Loucy (cell line): Measurements from ENCODE around the gene SLC12A1.

ENCODE experiments used
- H2AFZ ChIP-seq: fragments of 200-600 bp; sonication (generic); 2 replicates; pipeline ENCODE4 v1.6.0; 2016; ENCODE audit warnings: antibody characterized with exemption, mild to moderate bottlenecking, low read length, moderate library complexity
- H3F3A ChIP-seq: fragments of 200-600 bp; 2 replicates; pipeline ENCODE4 v1.6.0; 2016; ENCODE audit warnings: antibody characterized with exemption, low read depth, mild to moderate bottlenecking
- H3K27me3 ChIP-seq: fragments of 200-600 bp; sonication (generic); 2 replicates; pipeline ENCODE4 v1.6.1; 2014; ENCODE audit warnings: low read length, mild to moderate bottlenecking; ENCODE audit not compliant: insufficient read depth, poor library complexity, severe bottlenecking
- H3K36me3 ChIP-seq: fragments of 200-600 bp; sonication (generic); 2 replicates; pipeline ENCODE4 v1.6.1; 2016; ENCODE audit warnings: low read length; ENCODE audit not compliant: insufficient read depth
- H3K4me1 ChIP-seq: fragments of 200-600 bp; sonication (generic); 2 replicates; pipeline ENCODE4 v1.5.1; 2014; ENCODE audit warnings: low read length, mild to moderate bottlenecking; ENCODE audit not compliant: insufficient read depth, poor library complexity, severe bottlenecking
- H3K4me2 ChIP-seq: fragments of 200-600 bp; sonication (generic); 2 replicates; pipeline ENCODE4 v1.6.0; 2014; ENCODE audit warnings: antibody characterized with exemption, low read length, low read depth, mild to moderate bottlenecking; ENCODE audit not compliant: poor library complexity, severe bottlenecking
- H3K4me3 ChIP-seq: fragments of 200-600 bp; sonication (generic); 2 replicates; pipeline ENCODE4 v1.5.1; 2014; ENCODE audit warnings: low read length, mild to moderate bottlenecking, mixed read lengths; ENCODE audit not compliant: poor library complexity, severe bottlenecking
- H3K79me2 ChIP-seq: fragments of 200-600 bp; sonication (generic); 2 replicates; pipeline ENCODE4 v1.6.1; 2014; ENCODE audit warnings: low read length; ENCODE audit not compliant: insufficient read depth
- H3K9ac ChIP-seq: fragments of 200-600 bp; sonication (generic); 2 replicates; pipeline ENCODE4 v1.6.0; 2014; ENCODE audit warnings: mild to moderate bottlenecking, low read depth, low read length, moderate library complexity; ENCODE audit not compliant: poor library complexity, severe bottlenecking
- H3K9me2 ChIP-seq: fragments of 200-600 bp; sonication (generic); replicated peaks from 2 replicates; pipeline ENCODE4 v1.6.1; 2016; ENCODE audit warnings: low read depth, low read length, mixed read lengths
- H3K9me3 ChIP-seq: fragments of 200-600 bp; sonication (generic); 2 replicates; pipeline ENCODE4 v1.6.1; 2014; ENCODE audit warnings: mild to moderate bottlenecking, antibody characterized with exemption, low read length, low read depth; ENCODE audit not compliant: insufficient read depth
- H4K20me1 ChIP-seq: fragments of 200-600 bp; sonication (generic); 2 replicates; pipeline ENCODE4 v1.6.0; 2014; ENCODE audit warnings: antibody characterized with exemption, low read length, mild to moderate bottlenecking; ENCODE audit not compliant: insufficient read depth, poor library complexity, severe bottlenecking
- EZH2phosphoT487 ChIP-seq: fragments of 200-600 bp; IDR thresholded peaks from 2 replicates; pipeline ENCODE4 v1.6.1; 2018; ENCODE audit warnings: antibody characterized with exemption, mild to moderate bottlenecking, moderate library complexity, borderline replicate concordance
- TF ChIP-seq, protein P1 (sequence below): fragments of 200-600 bp; sonication (generic); conservative IDR thresholded peaks from 2 replicates; pipeline ENCODE4 v1.5.1; 2014; ENCODE audit warnings: mild to moderate bottlenecking, antibody characterized with exemption, low read length

Gene SLC12A1

DNA sequence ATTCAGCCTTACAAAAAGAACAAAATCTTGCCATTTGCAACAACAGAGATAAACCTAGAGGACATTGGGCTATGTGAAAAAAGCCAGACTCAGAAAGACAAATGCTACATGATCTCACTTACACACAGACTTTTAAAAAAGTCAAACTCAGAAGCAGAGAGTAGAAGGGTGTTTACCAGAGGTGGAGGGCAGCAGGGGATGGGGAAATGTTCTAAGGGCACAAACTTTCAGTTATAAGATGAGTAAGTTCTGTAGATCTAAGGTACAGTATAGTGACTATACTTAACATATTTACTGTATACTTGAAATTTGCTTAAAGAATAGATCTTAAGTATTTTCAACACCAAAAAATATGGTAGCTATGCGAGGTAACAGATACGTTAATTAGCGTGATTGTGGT lies 31.0 kb upstream of the SLC12A1 start:
- Histone ChIP-seq H3K79me2 (peaks cover 75% of the 10 kb centered on the region), H4K20me1 (peaks cover 55% of the 10 kb centered on the region), H3K9me2 (no peaks in the 10 kb centered on the region), H3F3A (no peaks in the 10 kb centered on the region), H3K36me3 (no peaks in the 10 kb centered on the region), H3K4me3 (peak overlapping the region; percentile 90), H3K4me2 (peak overlapping the region; percentile 97), H3K4me1 (peaks cover 40% of the 10 kb centered on the region), H2AFZ (no peak overlapping the region), H3K27me3 (no peaks in the 10 kb centered on the region), H3K9ac (no peak overlapping the region), H3K9me3 (0 out of 2 replicates have a peak, but pooled peaks cover 6% of the 10 kb centered on the region)
- TF ChIP-seq EZH2phosphoT487 = no peak
- TF ChIP-seq, protein P1, sequence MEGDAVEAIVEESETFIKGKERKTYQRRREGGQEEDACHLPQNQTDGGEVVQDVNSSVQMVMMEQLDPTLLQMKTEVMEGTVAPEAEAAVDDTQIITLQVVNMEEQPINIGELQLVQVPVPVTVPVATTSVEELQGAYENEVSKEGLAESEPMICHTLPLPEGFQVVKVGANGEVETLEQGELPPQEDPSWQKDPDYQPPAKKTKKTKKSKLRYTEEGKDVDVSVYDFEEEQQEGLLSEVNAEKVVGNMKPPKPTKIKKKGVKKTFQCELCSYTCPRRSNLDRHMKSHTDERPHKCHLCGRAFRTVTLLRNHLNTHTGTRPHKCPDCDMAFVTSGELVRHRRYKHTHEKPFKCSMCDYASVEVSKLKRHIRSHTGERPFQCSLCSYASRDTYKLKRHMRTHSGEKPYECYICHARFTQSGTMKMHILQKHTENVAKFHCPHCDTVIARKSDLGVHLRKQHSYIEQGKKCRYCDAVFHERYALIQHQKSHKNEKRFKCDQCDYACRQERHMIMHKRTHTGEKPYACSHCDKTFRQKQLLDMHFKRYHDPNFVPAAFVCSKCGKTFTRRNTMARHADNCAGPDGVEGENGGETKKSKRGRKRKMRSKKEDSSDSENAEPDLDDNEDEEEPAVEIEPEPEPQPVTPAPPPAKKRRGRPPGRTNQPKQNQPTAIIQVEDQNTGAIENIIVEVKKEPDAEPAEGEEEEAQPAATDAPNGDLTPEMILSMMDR = no peak

DNA sequence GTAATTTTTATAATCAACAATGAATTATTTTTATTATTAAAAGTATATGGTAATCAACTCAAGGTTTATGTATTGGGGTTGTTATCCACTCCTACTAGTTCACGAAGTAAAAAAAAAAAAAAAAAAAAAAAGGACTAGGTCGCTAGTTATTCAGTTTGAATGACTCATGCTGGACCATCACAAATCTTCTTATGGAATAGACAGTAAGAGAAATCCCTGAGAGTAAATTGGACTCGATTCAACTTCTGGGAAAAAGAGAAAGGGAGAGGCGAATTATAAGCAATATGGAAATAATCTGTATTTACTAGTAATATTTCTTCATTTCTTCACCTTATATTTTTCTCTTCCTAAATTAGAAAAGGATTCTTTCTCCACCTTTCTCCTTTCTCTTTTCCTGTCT lies 30.0 kb upstream of the SLC12A1 start:
- Histone ChIP-seq H4K20me1 (peaks cover 51% of the 10 kb centered on the region), H3K9me2 (no peaks in the 10 kb centered on the region), H3K27me3 (no peaks in the 10 kb centered on the region), H3K9ac (peak overlapping the region; percentile 92), H3K4me3 (peak overlapping the region; percentile 90), H3K79me2 (peaks cover 68% of the 10 kb centered on the region), H2AFZ (no peak overlapping the region), H3K4me1 (peaks cover 34% of the 10 kb centered on the region), H3K9me3 (0 out of 2 replicates have a peak, but pooled peaks cover 6% of the 10 kb centered on the region), H3K4me2 (peak overlapping the region; percentile 97), H3F3A (no peaks in the 10 kb centered on the region), H3K36me3 (no peaks in the 10 kb centered on the region)
- TF ChIP-seq, protein P1 = no peak
- TF ChIP-seq EZH2phosphoT487 = no peak

DNA sequence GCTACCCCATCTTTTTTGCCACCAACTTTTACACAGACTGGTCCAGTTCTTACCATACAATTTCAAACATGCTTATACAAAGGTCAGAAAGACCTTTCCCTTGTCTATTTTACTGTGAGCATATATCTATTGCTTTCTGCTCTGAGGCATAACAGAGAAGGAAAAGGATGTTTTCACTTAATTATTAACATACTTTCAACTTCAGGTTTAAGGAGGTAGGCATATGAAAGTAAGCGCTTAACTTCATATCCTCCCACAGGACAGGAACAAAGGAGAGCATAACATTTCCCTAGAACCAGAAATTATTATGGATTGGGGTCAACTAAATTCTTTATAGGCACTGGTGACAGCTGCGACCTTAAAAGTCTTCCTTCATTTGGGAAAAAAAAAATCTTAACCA lies 29.1 kb upstream of the SLC12A1 start:
- Histone ChIP-seq H3K9ac (peak overlapping the region; percentile 92), H3K9me3 (0 out of 2 replicates have a peak, but pooled peaks cover 6% of the 10 kb centered on the region), H3K36me3 (no peaks in the 10 kb centered on the region), H3K4me3 (peak overlapping the region; percentile 90), H3K79me2 (peaks cover 59% of the 10 kb centered on the region), H4K20me1 (peaks cover 50% of the 10 kb centered on the region), H2AFZ (peak overlapping the region; percentile 99; the same call in 1 of the 2 replicates), H3K4me2 (peak overlapping the region; percentile 97), H3K9me2 (no peaks in the 10 kb centered on the region), H3F3A (no peaks in the 10 kb centered on the region), H3K4me1 (peaks cover 33% of the 10 kb centered on the region), H3K27me3 (no peaks in the 10 kb centered on the region)
- TF ChIP-seq, protein P1 = no peak
- no peak for TF ChIP-seq EZH2phosphoT487
